ENCODE data around the gene RNF220.

DNA sequence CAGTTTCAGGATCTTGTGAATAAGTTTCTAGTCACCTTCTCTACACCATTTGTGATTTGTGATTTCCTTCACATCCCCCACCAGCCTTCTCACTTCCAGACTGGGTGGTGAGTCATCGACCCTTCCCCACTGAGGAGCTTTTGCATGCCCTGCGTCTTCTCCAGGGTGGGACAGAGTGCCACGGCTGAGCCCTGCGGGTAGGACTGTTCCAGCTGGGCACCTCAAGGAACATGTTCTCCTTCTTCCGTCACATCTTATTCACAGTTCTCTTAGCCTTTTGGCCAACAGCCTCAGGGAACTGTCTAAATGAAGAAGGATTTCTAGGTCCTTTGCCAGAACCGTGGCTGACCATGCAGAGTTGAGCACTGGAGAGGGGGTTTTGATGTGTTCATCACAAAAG is 152.7 kb downstream of the RNF220 start:
- TF ChIP-seq GATA3 (IDR thresholded peaks at IDR 0.05; ENCODE audit: low read depth, low read length) (no peak), GATA2 (IDR thresholded peaks at IDR 0.05; ENCODE audit: low read depth, low read length) (no peak)

Measured in SH-SY5Y (cell line).